Fibroblast of skin of back (primary cell): ENCODE results near the gene RIC1.
A peak's percentile ranks its signal among the peaks of the same experiment; 100 is the strongest.
"Not testable (repeated sequence)": the region's sequence is repeated elsewhere in the genome, so short reads cannot be mapped to it uniquely, and the experiment has no call there.

Experiments
- DNase-seq: peaks from one replicate; pipeline ENCODE4 v3.0.0-alpha.2; 2013

RIC1 gene

DNA sequence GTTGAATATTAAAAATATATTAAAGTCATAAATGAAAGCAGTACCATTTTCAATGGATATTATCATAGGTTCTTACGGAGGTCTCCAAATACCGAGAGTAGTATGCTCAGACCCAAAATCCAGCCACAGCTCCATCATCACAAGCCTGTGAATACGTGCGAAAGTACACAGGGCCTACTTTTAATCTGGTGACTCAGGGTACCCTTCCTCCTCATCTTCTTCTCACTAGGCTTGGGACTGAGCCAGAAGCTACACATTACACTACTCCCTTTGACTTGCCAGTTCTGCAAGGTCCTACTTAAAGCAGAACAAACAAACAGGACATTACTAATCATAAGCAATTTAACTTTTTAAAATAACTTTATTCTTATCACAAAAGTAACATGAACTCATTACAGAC is 7.6 kb upstream of the RIC1 start:
- peak; percentile 90 for DNase-seq

DNA sequence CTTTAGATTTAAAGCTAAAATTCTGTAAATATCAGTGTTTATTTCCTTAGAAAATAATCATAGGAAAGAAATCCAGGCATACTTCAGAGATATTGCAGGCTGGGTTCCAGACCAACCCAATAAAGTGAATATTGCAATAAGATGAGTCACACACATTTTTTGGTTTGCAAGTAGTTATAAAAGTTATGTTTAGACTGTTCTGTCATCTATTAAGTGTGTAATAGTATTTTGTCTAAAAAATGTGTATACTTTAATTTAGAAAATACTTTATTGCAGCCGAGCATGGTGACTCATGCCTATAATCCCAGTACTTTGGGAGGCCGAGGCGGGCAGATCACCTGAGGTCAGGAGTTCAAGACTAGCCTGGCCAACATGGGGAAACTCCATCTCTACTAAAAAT is 6.9 kb upstream of the RIC1 start:
- peak; percentile 93 for DNase-seq

DNA sequence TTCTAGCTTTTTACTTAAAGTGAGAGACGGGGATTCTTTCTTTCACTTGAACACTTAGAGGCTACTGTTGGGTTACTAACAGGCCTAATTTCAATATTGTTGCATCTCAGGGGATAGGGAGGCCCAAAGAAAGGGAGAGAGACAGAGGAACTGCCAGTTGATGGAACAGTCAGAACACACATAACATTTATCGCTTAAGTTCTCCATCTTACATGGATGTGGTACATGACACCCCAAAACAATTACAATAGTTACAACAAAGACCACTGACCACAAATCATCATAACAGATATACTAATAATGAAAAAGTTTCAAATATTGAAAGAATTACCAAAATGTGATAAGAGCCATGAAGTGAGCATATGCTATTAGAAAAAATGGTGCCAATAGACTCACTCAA is 4.3 kb upstream of the RIC1 start:
- no peak for DNase-seq

DNA sequence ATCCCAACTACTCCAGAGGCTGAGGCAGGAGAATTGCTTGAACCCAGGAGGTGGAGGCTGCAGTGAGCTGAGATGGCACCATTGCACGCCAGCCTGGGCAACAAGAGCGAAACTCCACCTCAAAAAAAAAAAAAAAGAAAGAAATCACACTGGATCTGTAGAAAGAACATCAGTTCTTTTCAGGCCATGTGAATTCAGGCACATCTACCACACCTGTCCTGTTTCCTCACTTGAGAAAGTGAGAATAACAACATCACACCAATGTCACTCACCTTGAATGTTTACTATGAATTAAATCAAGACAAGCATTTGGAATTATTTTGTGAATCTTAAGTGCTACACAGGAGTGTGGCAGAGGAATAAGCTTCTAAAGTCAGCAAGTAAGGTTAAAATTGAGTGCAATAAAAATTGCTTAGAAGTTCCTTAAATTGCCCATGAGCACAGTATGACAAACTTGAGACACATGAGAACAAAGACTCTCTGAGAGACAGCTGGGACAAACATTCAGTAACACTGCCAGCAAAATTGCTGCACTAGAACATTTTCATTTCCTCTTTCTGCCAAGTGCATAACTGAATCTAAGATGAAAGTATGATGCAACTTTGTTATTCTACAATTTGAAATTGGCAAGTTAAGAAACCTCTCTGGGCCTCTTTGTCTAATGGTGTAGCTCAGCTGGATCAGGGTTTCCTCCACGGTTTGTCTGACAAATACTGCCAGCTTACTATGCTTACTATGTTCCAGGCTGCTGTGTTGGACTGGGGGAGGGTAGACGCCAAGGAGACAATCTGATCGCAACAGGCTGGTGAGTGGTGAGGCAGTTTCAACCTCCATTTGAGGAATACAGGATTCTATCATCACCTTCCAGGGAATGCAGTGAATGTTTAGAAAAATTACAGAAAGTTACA is 1.9 kb upstream of the RIC1 start:
- peak; percentile 72 for DNase-seq

- not testable (repeated sequence) for DNase-seq
These were observed 1.2 kb upstream of the RIC1 start for GRCh38 chr9:5627686-5628085.

- no peak for DNase-seq
These were observed 751 bp upstream of the RIC1 start for GRCh38 chr9:5628183-5628529.

DNA sequence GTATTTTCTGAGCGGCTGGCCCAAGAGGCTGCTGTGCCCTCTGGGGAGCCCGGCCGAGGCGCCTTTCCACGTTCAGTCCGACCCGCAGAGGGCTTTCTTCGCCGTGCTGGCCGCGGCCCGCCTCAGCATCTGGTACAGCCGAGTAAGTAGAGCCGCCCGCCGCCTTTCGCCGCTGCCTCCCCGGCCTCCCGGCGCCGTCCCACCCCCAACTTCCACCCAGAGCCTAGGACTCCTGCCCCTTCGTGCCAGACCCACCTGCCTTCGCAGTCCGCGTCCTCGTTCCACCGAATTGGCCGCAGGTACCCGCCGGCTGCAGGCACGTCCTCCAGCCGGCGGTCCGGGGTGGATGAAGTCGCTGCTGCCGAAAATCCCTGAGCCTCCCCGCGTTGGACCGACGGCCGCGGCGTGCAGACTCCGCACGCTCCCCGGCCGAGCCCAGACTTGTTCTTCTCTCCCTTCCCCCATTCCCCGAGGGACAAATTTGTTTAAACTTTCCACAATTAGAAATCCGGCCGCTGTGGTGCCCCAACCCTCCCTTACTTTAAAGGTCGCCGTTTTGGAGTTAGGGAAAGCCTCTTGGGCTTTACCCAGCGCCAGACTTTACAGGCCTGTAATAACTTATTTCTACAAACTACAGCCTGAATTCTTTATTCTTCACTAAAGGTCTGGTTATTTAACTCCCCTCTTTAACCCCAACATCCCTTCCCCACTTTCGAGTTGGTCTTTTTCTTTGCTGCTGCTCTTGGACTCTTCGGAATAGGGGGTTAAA is 589 bp downstream of the RIC1 start:
- peak; percentile 44 for DNase-seq

DNA sequence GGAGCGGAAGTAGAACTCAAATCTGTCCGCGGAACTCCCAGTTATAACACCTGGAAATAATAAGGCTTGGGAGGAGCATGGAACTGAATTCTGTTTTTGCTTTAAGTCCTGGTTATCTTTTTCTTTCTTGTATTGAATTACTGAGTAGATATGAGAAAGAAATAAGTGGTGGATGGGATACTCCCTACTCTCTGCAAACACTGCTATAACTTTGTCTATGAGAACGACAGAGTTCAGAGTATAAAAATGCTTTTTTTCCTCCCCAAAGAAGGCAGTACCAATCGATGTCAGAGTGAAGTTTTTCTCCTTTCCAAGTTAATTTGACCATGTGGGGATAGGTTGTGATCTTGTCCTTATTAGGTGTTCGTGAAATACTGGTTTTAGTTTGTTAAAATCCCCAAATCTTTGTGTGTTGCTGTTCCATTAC is 1.2 kb downstream of the RIC1 start:
- DNase-seq, result peak; percentile 65

- peak; percentile 68 for DNase-seq
These were observed 2.1 kb downstream of the RIC1 start for GRCh38 chr9:5631026-5631425.

- DNase-seq, result no peak
These were observed 3.6 kb downstream of the RIC1 start for GRCh38 chr9:5632540-5632939.

- peak; percentile 38 for DNase-seq
These were observed 4.3 kb downstream of the RIC1 start for GRCh38 chr9:5633243-5633642.

DNA sequence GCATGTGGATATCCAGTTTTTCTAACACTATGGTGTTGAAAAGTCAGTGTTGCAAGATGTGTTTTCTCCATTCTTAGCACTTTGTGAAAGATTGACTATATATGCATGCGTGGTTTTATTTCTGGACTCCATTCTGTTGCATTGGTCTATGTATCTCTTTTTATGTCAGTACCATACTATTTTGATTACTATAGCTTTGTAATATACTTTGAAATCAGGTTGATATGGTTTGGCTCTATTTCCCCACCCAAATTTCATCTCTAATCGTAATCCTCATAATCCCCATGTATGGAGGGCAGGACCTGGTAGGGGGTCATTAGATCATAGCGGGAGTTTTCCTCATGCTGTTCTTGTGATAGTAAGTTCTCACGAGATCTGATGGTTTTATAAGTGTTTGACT is 6.5 kb downstream of the RIC1 start:
- DNase-seq, result no peak

- no peak for DNase-seq
These were observed 10.9 kb downstream of the RIC1 start for GRCh38 chr9:5639816-5640215.

GRCh38 chr9:5642170-5642569 is 13.3 kb downstream of the RIC1 start:
- no peak for DNase-seq

GRCh38 chr9:5643005-5643624 is 14.2 kb downstream of the RIC1 start:
- DNase-seq, result no peak

GRCh38 chr9:5644501-5644900 is 15.6 kb downstream of the RIC1 start:
- no peak for DNase-seq

- DNase-seq, result no peak
These were observed 17.2 kb downstream of the RIC1 start for GRCh38 chr9:5646116-5646515.

DNA sequence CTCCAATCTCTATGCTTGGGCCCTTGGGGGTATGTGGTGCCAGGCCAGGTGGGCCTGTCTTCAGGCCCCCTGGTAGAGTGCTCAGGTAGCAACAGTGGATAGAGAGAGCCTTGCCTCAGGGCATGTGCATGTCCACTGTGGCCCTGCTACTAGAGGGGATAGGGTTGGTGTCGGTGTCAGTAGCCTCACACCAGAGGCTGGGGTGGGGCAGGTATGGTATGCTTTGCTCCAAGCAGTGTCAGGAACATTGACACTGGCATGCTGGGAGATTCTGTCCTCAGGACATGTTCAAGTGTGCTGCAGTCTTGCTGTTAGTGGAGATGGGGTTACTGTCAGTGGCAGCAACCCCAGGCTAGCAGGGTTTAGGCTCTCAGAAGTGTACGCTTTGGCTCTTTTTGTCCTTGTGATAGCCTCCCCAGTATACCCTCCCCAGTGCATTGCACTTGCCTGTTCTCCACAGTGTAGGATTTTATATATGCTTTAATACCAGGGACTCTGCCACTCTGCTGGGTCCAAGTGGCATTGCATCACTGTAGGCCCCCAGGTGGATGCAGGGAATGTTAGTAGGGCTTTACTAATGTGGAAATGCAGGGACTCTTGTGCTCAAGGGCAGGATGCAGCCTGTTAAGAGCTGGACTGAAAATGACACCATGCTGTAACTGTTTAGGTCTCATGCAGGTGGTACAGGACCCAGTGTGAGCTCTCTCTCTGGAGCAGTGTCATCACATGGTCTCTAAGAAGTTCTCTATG is 21.6 kb downstream of the RIC1 start:
- DNase-seq, result no peak

GRCh38 chr9:5651246-5651645 is 22.3 kb downstream of the RIC1 start:
- DNase-seq, result peak; percentile 56

- no peak for DNase-seq
These were observed 23.9 kb downstream of the RIC1 start for GRCh38 chr9:5652821-5653220.

DNA sequence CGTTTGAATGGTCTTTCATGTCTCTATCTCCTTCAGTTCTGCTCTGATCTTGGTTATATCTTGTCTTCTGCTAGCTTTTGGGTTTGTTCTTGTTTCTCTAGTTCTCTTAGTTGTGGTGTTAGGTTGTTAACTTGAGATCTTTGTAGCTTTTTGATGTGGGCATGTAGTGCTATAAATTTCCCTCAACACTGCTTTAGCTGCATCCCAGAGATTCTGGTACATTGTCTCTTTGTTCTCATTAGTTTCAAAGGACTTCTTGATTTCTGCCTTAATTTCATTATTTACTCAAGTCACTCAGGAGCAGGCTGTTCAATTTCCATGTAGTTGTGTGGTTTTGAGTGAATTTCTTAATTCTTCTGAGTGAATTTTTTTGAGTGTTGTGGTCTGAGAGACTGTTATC is 33.9 kb downstream of the RIC1 start:
- DNase-seq, result not testable (repeated sequence)

DNA sequence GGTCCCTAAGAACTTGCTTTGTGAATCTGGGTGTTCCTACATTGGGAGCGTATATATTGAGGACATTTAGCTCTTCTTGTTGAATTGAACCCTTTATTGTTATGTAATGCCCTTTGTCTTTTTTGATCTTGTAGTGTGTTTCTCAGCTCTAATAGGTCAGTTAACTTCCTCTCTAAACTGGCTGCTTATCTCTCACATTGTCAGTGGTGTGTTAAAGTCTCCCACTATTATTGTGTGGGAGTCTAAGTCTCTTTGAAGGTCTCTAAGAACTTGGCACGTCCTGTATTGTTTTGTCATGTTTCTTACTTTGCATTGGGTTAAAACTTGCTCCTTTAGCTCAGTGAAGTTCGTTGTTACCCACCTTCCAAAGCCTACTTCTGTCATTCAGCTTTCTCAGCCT is 36.2 kb downstream of the RIC1 start:
- DNase-seq, result no peak

GRCh38 chr9:5667391-5667790 is 38.5 kb downstream of the RIC1 start:
- DNase-seq, result no peak
